Measurements from ENCODE around the gene GTF3C1. TPM values are rescaled to one million over a fixed set of nuclear protein-coding genes. Genes with fewer than 3 reads are reported as not detected.

Gene GTF3C1
- total RNA-seq, 4 donors from 2014 or later: 73.2 to 247 (median 85.3) TPM

- no peaks in the 10 kb centered on the region for H3K36me3 ChIP-seq
- TF ChIP-seq CTCF (IDR thresholded peaks at IDR 0.05) (no peak), POLR2A (IDR thresholded peaks at IDR 0.05) (no peak)
- H3K4me3 ChIP-seq: no peak overlapping the region
- intact Hi-C loops (cut with DNase I; ENCODE audit: low total_unique reads): no loop called here
- DNase-seq: no peak
- H3K27me3 ChIP-seq: peaks cover 0 to 6% of the 10 kb centered on the region in 2 donors
- H3K9me3 ChIP-seq: peaks cover 0 to 10% of the 10 kb centered on the region in 2 donors
- H3K27ac ChIP-seq: no peak overlapping the region
- H3K4me1 ChIP-seq: no peaks in the 10 kb centered on the region
Observed at GRCh38 chr16:27446721-27447120, 103.0 kb downstream of the GTF3C1 start.

GRCh38 chr16:27445502-27446175, 104.1 kb downstream of the GTF3C1 start:
- Histone ChIP-seq H3K9me3 (peaks cover 0 to 10% of the 10 kb centered on the region in 2 donors), H3K27me3 (peaks cover 0 to 5% of the 10 kb centered on the region in 2 donors), H3K27ac (no peak overlapping the region), H3K36me3 (no peaks in the 10 kb centered on the region), H3K4me1 (no peaks in the 10 kb centered on the region), H3K4me3 (no peak overlapping the region)
- intact Hi-C loops (cut with DNase I; ENCODE audit: low total_unique reads): no loop called here
- no peak for DNase-seq
- no peak for TF ChIP-seq CTCF (IDR thresholded peaks at IDR 0.05)
- no peak for TF ChIP-seq POLR2A (IDR thresholded peaks at IDR 0.05)

GRCh38 chr16:27444470-27444869, 105.2 kb downstream of the GTF3C1 start:
- Histone ChIP-seq H3K9me3 (peaks cover 0 to 10% of the 10 kb centered on the region in 2 donors), H3K4me1 (no peaks in the 10 kb centered on the region), H3K36me3 (no peaks in the 10 kb centered on the region), H3K27ac (no peak overlapping the region), H3K27me3 (no peaks in the 10 kb centered on the region), H3K4me3 (no peak overlapping the region)
- intact Hi-C loops (cut with DNase I; ENCODE audit: low total_unique reads): no loop called here
- no peak for DNase-seq
- TF ChIP-seq POLR2A (IDR thresholded peaks at IDR 0.05): no peak
- TF ChIP-seq CTCF (IDR thresholded peaks at IDR 0.05): no peak

- no peaks in the 10 kb centered on the region for H3K36me3 ChIP-seq
- H3K4me3 ChIP-seq: no peak overlapping the region
- no peak for DNase-seq
- TF ChIP-seq CTCF (IDR thresholded peaks at IDR 0.05) (no peak), POLR2A (IDR thresholded peaks at IDR 0.05) (no peak)
- intact Hi-C loops (cut with DNase I; ENCODE audit: low total_unique reads): no loop called here
- H3K4me1 ChIP-seq: no peaks in the 10 kb centered on the region
- H3K9me3 ChIP-seq: peaks cover 0 to 10% of the 10 kb centered on the region in 2 donors
- no peaks in the 10 kb centered on the region for H3K27me3 ChIP-seq
- H3K27ac ChIP-seq: no peak overlapping the region
Observed at GRCh38 chr16:27444015-27444414, 105.7 kb downstream of the GTF3C1 start.

- Histone ChIP-seq H3K9me3 (peaks cover 0 to 10% of the 10 kb centered on the region in 2 donors), H3K27me3 (no peaks in the 10 kb centered on the region), H3K27ac (no peak overlapping the region), H3K36me3 (no peaks in the 10 kb centered on the region), H3K4me3 (no peak overlapping the region), H3K4me1 (no peaks in the 10 kb centered on the region)
- TF ChIP-seq POLR2A (IDR thresholded peaks at IDR 0.05) (no peak), CTCF (IDR thresholded peaks at IDR 0.05) (no peak)
- DNase-seq: no peak
- intact Hi-C loops (cut with DNase I; ENCODE audit: low total_unique reads): no loop called here
Observed at GRCh38 chr16:27441998-27442397, 107.7 kb downstream of the GTF3C1 start.

All from uterus (tissue), 4 donors.